ENCODE measurements around the gene PCSK2.

Gene PCSK2

DNA sequence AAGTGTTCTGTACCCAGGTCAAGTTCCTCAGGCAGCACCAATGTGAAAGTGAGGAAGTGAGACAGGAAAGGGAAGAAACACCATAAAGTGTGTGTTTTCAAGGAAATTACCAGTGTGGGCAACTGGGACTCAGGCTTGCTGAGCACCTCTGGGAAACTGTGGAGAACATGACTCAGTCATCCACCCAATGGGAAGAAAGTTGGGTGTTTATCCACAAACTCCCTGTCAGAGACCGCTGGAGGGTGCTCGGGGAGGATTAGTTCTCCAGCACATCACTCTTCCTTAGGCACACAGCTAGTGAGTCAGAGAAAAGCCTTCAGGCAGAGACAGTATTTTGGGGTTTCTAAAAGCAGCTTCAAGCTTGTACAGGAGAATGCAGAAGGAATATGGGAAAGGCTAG is 93.6 kb downstream of the PCSK2 start:
- TF ChIP-seq, protein P1, sequence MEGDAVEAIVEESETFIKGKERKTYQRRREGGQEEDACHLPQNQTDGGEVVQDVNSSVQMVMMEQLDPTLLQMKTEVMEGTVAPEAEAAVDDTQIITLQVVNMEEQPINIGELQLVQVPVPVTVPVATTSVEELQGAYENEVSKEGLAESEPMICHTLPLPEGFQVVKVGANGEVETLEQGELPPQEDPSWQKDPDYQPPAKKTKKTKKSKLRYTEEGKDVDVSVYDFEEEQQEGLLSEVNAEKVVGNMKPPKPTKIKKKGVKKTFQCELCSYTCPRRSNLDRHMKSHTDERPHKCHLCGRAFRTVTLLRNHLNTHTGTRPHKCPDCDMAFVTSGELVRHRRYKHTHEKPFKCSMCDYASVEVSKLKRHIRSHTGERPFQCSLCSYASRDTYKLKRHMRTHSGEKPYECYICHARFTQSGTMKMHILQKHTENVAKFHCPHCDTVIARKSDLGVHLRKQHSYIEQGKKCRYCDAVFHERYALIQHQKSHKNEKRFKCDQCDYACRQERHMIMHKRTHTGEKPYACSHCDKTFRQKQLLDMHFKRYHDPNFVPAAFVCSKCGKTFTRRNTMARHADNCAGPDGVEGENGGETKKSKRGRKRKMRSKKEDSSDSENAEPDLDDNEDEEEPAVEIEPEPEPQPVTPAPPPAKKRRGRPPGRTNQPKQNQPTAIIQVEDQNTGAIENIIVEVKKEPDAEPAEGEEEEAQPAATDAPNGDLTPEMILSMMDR (IDR thresholded peaks at IDR 0.05; ENCODE audit: low read depth, low read length, missing control alignments), result no peak

DNA sequence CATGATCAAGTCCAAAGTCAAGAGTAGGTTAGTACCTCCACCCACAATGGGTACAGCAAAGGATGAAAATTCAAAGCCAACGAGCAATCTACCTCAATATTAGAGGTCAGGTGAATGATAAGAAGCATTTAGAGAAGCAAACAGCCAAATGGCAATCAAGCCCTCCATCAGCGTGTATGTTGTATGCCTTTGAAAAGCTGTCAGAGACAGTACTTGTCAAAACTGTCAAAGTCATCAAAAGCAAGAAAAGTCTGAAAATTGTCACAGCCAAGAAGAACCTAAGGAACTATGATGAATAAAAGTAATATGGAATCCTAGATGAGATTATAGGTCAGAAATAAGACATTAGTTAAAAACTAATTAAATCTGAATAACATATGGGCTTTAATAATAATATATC is 99.3 kb downstream of the PCSK2 start:
- DNase-seq (ENCODE audit: extremely low read depth, low read depth), result no peak

More for the DNA sequence above, 93.6 kb downstream of the PCSK2 start:
- DNase-seq (ENCODE audit: extremely low read depth, low read depth), result no peak
- no peak overlapping the region for H3K4me3 ChIP-seq (replicated peaks; ENCODE audit: low read depth, low read length)

DNA sequence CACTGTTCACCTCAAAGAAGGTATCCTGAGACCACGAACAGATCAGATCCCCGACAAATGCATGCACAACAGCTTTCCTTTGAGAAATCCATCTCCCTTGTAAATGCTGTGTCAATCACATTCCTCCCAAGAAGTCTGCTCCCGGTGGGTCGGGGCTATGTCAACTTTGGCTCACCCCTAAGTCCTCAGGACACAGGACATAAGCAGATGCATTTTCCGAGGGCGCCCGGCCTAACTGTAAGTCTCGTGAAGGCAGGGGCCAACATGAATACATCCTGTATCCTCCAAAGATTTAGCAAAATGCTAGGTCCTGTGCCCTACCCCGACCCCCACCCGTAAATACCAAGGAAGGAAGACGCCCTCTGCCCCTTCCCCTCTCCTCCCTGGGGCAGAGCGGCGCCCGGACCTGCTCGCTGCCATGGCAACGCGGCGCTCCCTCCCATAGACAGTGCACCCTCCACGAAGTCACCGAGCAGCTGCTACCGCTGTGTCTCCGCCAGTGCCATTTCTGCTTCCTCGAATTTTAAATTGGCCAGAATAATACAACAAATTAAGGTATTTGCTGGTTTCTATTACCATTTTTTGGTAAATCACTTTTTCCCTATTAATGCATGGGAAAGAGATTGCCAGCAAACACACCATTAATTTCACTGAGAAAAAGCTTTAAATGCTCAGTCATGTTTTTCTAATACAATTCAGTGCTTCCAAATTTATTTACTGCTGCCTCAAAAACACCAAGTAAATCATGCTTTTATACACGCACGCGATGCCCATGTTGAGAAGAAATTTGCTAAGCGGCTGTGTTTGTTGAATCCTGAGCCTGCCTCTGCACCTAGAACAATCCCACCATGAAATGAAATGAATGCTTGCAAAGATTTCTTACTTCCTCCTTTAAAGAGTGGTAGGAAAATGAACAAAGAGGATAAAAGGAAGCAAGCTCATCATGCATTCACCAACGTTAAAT is 100.6 kb downstream of the PCSK2 start:
- no peak for DNase-seq (ENCODE audit: extremely low read depth, low read depth)
- H3K4me3 ChIP-seq (replicated peaks; ENCODE audit: low read depth, low read length), result no peak overlapping the region
- TF ChIP-seq, protein P1 (IDR thresholded peaks at IDR 0.05; ENCODE audit: low read depth, low read length, missing control alignments), result no peak

More for the DNA sequence above, 99.3 kb downstream of the PCSK2 start:
- TF ChIP-seq, protein P1 (IDR thresholded peaks at IDR 0.05; ENCODE audit: low read depth, low read length, missing control alignments), result no peak
- H3K4me3 ChIP-seq (replicated peaks; ENCODE audit: low read depth, low read length), result no peak overlapping the region

DNA sequence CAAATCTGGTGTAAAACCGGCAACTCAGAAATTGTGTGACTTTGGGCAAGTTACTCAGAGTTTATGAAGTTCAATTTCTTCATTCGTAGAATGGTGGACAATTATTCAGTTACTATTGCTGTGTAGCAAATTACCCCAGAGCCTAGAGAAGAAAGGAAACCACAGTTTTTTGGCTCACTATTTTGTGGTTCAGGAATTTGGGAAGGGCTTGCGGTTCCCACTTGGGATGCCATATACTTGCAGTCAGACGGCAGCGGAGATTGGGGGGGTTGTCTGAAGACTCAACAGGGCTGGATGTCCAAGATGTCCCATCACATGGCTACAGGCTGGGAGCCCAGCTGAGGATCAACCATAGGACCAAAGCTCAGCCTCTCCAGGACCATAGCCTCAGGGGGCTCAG is 108.1 kb downstream of the PCSK2 start:
- DNase-seq (ENCODE audit: extremely low read depth, low read depth), result no peak
- TF ChIP-seq, protein P1 (IDR thresholded peaks at IDR 0.05; ENCODE audit: low read depth, low read length, missing control alignments), result no peak
- no peak overlapping the region for H3K4me3 ChIP-seq (replicated peaks; ENCODE audit: low read depth, low read length)

DNA sequence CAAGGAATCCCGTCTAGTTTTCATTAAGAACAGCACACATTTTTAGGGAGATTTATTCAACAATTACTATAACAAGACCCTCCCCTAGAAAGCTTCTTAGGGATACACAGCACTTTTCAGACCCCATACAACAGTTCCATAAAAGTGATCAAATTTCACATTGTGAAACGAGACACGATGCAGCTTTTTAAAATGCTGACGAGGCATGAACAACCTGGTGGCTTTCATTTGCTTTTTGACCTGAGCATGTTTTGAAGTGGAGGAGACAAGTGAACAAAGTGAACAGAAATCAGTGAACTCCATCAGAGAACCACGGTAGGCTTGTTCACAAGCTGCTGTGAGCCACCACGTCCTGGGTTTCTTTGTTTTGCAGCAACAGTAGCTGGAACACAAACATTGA is 112.2 kb downstream of the PCSK2 start:
- TF ChIP-seq, protein P1 (IDR thresholded peaks at IDR 0.05; ENCODE audit: low read depth, low read length, missing control alignments), result no peak
- no peak overlapping the region for H3K4me3 ChIP-seq (replicated peaks; ENCODE audit: low read depth, low read length)
- DNase-seq (ENCODE audit: extremely low read depth, low read depth), result no peak

DNA sequence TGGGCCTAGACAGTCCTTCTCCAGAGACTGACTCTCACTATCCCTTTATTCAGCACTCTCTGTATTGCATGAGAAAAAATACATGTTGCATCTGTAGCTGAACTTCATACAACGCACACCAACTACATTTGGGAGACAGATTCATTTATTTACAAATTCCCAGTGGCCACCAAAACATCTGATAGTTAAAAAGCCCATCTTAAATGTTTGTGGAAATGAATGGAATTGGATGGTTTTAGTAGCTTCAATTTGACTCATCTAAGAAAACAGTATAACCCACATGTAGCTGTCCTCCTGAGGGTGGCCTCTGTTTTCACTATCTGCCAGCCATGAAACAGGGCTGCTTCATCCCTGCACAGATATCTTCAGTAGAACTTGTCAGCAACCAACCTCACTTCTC is 116.3 kb downstream of the PCSK2 start:
- no peak for DNase-seq (ENCODE audit: extremely low read depth, low read depth)
- no peak overlapping the region for H3K4me3 ChIP-seq (replicated peaks; ENCODE audit: low read depth, low read length)
- TF ChIP-seq, protein P1 (IDR thresholded peaks at IDR 0.05; ENCODE audit: low read depth, low read length, missing control alignments), result no peak

Measured in HFF-Myc (cell line).